Measurements from ENCODE around the gene ZBP1.

Gene ZBP1

GRCh38 chr20:57583289-57584257 lies 36.7 kb downstream of the ZBP1 start:
- no peak for DNase-seq

- DNase-seq: no peak
Observed at GRCh38 chr20:57582432-57583288, 37.6 kb downstream of the ZBP1 start.

GRCh38 chr20:57582029-57582378 lies 38.2 kb downstream of the ZBP1 start:
- DNase-seq: no peak

- no peak for DNase-seq
Observed at GRCh38 chr20:57581202-57582028, 38.8 kb downstream of the ZBP1 start.

GRCh38 chr20:57580478-57581201 lies 39.6 kb downstream of the ZBP1 start:
- no peak for DNase-seq

GRCh38 chr20:57579898-57580447 lies 40.3 kb downstream of the ZBP1 start:
- no peak for DNase-seq

- DNase-seq: no peak
Observed at GRCh38 chr20:57579331-57579897, 40.8 kb downstream of the ZBP1 start.

- no peak for DNase-seq
Observed at GRCh38 chr20:57578476-57579165, 41.6 kb downstream of the ZBP1 start.

- DNase-seq: peak; percentile 83
Observed at GRCh38 chr20:57577679-57578475, 42.3 kb downstream of the ZBP1 start.

- DNase-seq: no peak
Observed at GRCh38 chr20:57576617-57577550, 43.3 kb downstream of the ZBP1 start.

- no peak for DNase-seq
Observed at GRCh38 chr20:57576002-57576401, 44.2 kb downstream of the ZBP1 start.

- DNase-seq: no peak
Observed at GRCh38 chr20:57574954-57575353, 45.3 kb downstream of the ZBP1 start.

GRCh38 chr20:57573894-57574293 lies 46.3 kb downstream of the ZBP1 start:
- DNase-seq: peak; percentile 63

- no peak for DNase-seq
Observed at GRCh38 chr20:57573242-57573641, 47.0 kb downstream of the ZBP1 start.

- no peak for DNase-seq
Observed at GRCh38 chr20:57571782-57572416, 48.3 kb downstream of the ZBP1 start.

GRCh38 chr20:57570920-57571319 lies 49.3 kb downstream of the ZBP1 start:
- DNase-seq: no peak

- DNase-seq: no peak
Observed at GRCh38 chr20:57570145-57570850, 49.9 kb downstream of the ZBP1 start.

- no peak for DNase-seq
Observed at GRCh38 chr20:57568960-57569359, 51.3 kb downstream of the ZBP1 start.

Measured in hematopoietic multipotent progenitor cell treated with erythropoietin and hydrocortisone succinate and interleukin-3 and kit ligand, for 8 days (in vitro differentiated cells).